IMR-90 (cell line): Measurements from ENCODE around the gene JRKL.

Experiments
- FOS ChIP-seq: fragments of 150-350 bp; IDR thresholded peaks from 2 replicates; pipeline ENCODE4 v1.6.1; 2016; ENCODE audit warnings: low read depth, low read length
- MAFK ChIP-seq: IDR thresholded peaks from 2 replicates; pipeline ENCODE4 v1.6.1; 2012; ENCODE audit warnings: low read depth, low read length, improper control_type of control experiment
- MXI1 ChIP-seq: IDR thresholded peaks from 2 replicates; pipeline ENCODE4 v1.6.1; 2012; ENCODE audit warnings: low read depth, mild to moderate bottlenecking, low read length, moderate library complexity, borderline replicate concordance
- POLR2A ChIP-seq: IDR thresholded peaks from 2 replicates; pipeline ENCODE4 v1.6.1; 2012; ENCODE audit warnings: mild to moderate bottlenecking, low read depth, low read length
- RAD21 ChIP-seq: IDR thresholded peaks from 2 replicates; pipeline ENCODE4 v1.6.1; 2012; ENCODE audit warnings: low read length, improper control_type of control experiment
- RFX5 ChIP-seq: IDR thresholded peaks from 2 replicates; pipeline ENCODE4 v1.8.0; 2012; ENCODE audit warnings: low read depth, mild to moderate bottlenecking, low read length, moderate library complexity
- SMC3 ChIP-seq: fragments of 150-350 bp; IDR thresholded peaks from 2 replicates; pipeline ENCODE4 v1.6.1; 2016; ENCODE audit warnings: low read depth, mild to moderate bottlenecking, antibody characterized with exemption, low read length, moderate library complexity
- TF ChIP-seq, protein P1 (sequence below): conservative IDR thresholded peaks from 2 replicates; pipeline ENCODE4 v1.5.1; 2012; ENCODE audit warnings: mild to moderate bottlenecking, low read depth, low read length, improper control_type of control experiment
- TF ChIP-seq, protein P2 (sequence below): fragments of 150-350 bp; IDR thresholded peaks from 2 replicates; pipeline ENCODE4 v1.6.1; 2017; ENCODE audit warnings: mild to moderate bottlenecking, antibody characterized with exemption, low read length, low read depth

DNA sequence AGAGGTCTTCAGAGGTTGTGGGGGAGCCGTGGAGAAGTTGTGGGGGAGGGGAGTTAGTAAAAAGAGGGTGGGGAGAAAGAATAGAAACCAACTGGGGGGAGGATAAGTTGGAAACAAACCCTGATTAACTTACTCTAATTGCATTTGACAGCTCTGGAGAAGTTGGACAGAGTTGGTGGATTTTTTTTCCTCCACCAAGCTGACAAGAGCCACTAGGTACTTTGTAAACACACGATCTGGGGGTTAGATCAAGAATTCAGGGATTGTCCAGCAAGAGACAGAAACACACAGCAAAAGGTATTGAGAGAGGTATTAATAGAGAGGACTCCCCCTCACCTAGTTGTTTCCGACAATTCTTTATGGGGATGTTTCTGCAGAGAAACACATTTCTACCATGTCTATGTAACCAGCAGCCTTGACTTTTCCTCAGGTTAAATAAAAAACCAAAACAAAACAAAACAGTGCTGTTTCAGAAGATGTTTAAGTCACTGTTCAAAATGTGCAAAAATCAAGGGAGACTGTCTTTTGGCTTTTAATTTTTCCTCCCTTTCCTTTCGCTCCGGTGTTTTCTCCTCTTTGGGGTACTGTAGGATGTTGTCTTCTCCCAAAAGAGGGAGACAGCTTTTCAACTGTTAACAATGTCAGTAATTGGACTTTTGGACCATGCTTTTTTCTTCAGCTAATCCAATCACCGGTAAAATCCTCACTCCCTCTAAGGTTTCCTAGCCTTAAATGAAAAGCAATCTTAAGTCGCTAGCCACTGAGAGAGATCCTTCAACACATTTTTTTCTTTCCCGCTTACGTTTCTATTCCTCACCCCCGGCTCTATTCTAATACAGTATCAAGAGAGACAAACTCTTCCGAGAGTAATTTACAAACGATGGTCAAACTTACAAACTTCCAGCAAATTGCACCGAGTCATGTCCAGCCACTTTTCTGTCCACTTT is 47.5 kb upstream of the JRKL start:
- TF ChIP-seq, protein P1, sequence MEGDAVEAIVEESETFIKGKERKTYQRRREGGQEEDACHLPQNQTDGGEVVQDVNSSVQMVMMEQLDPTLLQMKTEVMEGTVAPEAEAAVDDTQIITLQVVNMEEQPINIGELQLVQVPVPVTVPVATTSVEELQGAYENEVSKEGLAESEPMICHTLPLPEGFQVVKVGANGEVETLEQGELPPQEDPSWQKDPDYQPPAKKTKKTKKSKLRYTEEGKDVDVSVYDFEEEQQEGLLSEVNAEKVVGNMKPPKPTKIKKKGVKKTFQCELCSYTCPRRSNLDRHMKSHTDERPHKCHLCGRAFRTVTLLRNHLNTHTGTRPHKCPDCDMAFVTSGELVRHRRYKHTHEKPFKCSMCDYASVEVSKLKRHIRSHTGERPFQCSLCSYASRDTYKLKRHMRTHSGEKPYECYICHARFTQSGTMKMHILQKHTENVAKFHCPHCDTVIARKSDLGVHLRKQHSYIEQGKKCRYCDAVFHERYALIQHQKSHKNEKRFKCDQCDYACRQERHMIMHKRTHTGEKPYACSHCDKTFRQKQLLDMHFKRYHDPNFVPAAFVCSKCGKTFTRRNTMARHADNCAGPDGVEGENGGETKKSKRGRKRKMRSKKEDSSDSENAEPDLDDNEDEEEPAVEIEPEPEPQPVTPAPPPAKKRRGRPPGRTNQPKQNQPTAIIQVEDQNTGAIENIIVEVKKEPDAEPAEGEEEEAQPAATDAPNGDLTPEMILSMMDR, result no peak
- no peak for TF ChIP-seq POLR2A
- no peak for TF ChIP-seq FOS
- no peak; the same call in 1 of the 2 replicates for TF ChIP-seq RAD21
- no peak for TF ChIP-seq MXI1
- TF ChIP-seq RFX5, result no peak
- no peak for TF ChIP-seq MAFK
- TF ChIP-seq, protein P2, sequence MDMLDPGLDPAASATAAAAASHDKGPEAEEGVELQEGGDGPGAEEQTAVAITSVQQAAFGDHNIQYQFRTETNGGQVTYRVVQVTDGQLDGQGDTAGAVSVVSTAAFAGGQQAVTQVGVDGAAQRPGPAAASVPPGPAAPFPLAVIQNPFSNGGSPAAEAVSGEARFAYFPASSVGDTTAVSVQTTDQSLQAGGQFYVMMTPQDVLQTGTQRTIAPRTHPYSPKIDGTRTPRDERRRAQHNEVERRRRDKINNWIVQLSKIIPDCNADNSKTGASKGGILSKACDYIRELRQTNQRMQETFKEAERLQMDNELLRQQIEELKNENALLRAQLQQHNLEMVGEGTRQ, result no peak
- TF ChIP-seq SMC3, result no peak
